GM12875 (cell line): ENCODE data around the gene LTO1.

ENCODE experiments used
- H3K4me3 ChIP-seq: one replicate; pipeline ENCODE4 v1.5.1; 2011; ENCODE audit warnings: low read depth, low read length, control low read depth
- TF ChIP-seq, protein P1 (sequence below): IDR thresholded peaks from 2 replicates; pipeline ENCODE4 v1.5.1; 2011; ENCODE audit warnings: low read depth, mild to moderate bottlenecking, control low read depth, inconsistent platforms, low read length, moderate library complexity, borderline replicate concordance; ENCODE audit not compliant: insufficient read depth

LTO1 gene

GRCh38 chr11:69656536-69657455 lies 18.4 kb downstream of the LTO1 start:
- TF ChIP-seq, protein P1, sequence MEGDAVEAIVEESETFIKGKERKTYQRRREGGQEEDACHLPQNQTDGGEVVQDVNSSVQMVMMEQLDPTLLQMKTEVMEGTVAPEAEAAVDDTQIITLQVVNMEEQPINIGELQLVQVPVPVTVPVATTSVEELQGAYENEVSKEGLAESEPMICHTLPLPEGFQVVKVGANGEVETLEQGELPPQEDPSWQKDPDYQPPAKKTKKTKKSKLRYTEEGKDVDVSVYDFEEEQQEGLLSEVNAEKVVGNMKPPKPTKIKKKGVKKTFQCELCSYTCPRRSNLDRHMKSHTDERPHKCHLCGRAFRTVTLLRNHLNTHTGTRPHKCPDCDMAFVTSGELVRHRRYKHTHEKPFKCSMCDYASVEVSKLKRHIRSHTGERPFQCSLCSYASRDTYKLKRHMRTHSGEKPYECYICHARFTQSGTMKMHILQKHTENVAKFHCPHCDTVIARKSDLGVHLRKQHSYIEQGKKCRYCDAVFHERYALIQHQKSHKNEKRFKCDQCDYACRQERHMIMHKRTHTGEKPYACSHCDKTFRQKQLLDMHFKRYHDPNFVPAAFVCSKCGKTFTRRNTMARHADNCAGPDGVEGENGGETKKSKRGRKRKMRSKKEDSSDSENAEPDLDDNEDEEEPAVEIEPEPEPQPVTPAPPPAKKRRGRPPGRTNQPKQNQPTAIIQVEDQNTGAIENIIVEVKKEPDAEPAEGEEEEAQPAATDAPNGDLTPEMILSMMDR: no peak

GRCh38 chr11:69655479-69656428 lies 19.4 kb downstream of the LTO1 start:
- TF ChIP-seq, protein P1: no peak
- H3K4me3 ChIP-seq: no peak overlapping the region

More at GRCh38 chr11:69656536-69657455, 18.4 kb downstream of the LTO1 start:
- H3K4me3 ChIP-seq: no peak overlapping the region

DNA sequence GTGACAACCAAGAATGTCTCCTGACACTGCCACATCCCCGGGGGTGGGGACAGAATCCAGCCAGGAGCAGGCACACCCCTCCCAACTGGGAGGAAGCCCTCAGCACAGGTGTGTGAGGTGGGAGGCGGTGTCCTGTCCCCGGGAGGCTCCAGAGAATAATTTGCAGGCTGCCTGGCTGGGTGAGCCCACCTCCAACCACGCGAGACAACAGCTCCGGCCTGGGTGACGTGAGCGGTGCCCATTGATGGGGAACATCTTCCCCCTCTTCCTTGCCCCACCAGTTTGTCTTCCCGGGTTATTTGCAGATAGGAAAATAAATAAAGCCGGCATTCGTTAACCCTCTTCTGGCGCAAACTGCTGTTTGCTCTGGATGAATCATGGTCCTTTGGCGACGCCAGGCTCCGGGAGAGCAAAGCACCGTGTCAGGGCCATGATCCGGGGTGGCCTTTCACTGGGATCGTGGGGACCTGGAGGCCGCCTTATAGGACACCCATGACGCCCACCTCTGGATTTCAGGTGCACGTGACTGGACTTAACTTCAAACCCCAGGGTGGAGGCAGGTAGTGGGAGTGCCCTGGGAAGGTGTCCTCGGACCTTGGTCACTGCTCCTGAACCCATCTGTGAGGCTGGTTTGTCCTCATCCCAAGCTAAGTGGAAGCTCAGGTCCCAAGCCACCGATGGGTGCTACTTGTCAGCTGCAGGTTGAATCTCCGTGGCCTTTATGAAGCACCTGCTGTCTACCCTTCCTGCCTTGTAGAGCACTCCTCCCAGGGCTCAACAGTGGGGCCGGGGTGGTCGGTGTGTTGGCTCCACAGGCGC lies 20.3 kb downstream of the LTO1 start:
- TF ChIP-seq, protein P1: no peak
- H3K4me3 ChIP-seq: no peak overlapping the region

- H3K4me3 ChIP-seq: no peak overlapping the region
- TF ChIP-seq, protein P1: no peak
Measured at GRCh38 chr11:69654001-69654659, 21.0 kb downstream of the LTO1 start.

DNA sequence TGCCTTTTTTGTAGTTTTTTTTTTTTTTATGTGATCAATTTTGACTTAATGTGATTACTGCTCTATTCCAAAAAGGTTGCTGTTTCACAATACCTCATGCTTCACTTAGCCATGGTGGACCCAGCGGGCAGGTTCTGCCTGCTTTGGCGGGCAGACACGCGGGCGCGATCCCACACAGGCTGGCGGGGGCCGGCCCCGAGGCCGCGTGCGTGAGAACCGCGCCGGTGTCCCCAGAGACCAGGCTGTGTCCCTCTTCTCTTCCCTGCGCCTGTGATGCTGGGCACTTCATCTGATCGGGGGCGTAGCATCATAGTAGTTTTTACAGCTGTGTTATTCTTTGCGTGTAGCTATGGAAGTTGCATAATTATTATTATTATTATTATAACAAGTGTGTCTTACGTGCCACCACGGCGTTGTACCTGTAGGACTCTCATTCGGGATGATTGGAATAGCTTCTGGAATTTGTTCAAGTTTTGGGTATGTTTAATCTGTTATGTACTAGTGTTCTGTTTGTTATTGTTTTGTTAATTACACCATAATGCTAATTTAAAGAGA lies 21.7 kb downstream of the LTO1 start:
- TF ChIP-seq, protein P1: no peak
- H3K4me3 ChIP-seq: no peak overlapping the region

DNA sequence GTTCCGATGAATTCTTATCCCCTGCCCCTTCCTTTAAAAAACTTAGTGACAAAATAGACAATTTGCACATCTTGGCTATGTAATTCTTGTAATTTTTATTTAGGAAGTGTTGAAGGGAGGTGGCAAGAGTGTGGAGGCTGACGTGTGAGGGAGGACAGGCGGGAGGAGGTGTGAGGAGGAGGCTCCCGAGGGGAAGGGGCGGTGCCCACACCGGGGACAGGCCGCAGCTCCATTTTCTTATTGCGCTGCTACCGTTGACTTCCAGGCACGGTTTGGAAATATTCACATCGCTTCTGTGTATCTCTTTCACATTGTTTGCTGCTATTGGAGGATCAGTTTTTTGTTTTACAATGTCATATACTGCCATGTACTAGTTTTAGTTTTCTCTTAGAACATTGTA lies 22.2 kb downstream of the LTO1 start:
- H3K4me3 ChIP-seq: no peak overlapping the region
- TF ChIP-seq, protein P1: no peak
